H1 (cell line): Measurements from ENCODE around the gene RORB. TPM values are rescaled to one million over a fixed set of nuclear protein-coding genes. Genes with fewer than 3 reads are reported as not detected.

ENCODE experiments used
- CTCF ChIA-PET: fragments of 300-600 bp; sonication (Branson Sonifier 250); formaldehyde crosslinking; loops from one replicate; lab custom pipeline; 2021; ENCODE audit not compliant: partially characterized antibody; lab: Charles Lee
- POLR2A ChIA-PET: fragments of 300-600 bp; sonication (Branson Sonifier 250); formaldehyde crosslinking; loops from one replicate; lab custom pipeline; 2021; ENCODE audit warnings: inconsistent platforms; ENCODE audit not compliant: partially characterized antibody; lab: Charles Lee
- DNase-seq, 2 experiments: peaks; one replicate each; pipeline versions ENCODE4 v3.0.0 to v3.0.0-alpha.2; 2010 to 2022; ENCODE audit warnings: low spot score in 2 of 2, low read depth in 1 of 2, mixed read lengths in 1 of 2
- FAIRE-seq: peaks from 2 replicates; lab custom pipeline; 2011; peaks lifted over from hg19 to GRCh38; lab: Jason Lieb, UNC
- H2AFZ ChIP-seq: 2 replicates; pipeline ENCODE4 v1.8.1; 2012; ENCODE audit warnings: low read length, inconsistent platforms
- H2AK5ac ChIP-seq: 2 replicates; pipeline ENCODE4 v1.6.1; 2013; ENCODE audit warnings: low read depth, low read length
- H2BK120ac ChIP-seq: replicated peaks from 2 replicates; pipeline ENCODE3; 2013; ENCODE audit warnings: low read depth, low read length, inconsistent platforms
- H2BK12ac ChIP-seq: 2 replicates; pipeline ENCODE4 v1.6.1; 2013; ENCODE audit warnings: low read depth, low read length
- H2BK15ac ChIP-seq: 2 replicates; pipeline ENCODE4 v1.6.1; 2013; ENCODE audit warnings: low read length
- H2BK20ac ChIP-seq: 2 replicates; pipeline ENCODE4 v1.6.1; 2013; ENCODE audit warnings: low read length
- H2BK5ac ChIP-seq: 2 replicates; pipeline ENCODE4 v1.6.1; 2013; ENCODE audit warnings: low read depth, low read length
- H3K14ac ChIP-seq: 2 replicates; pipeline ENCODE4 v1.6.1; 2013; ENCODE audit warnings: inconsistent platforms; ENCODE audit not compliant: insufficient read length
- H3K18ac ChIP-seq: 2 replicates; pipeline ENCODE4 v1.6.1; 2013; ENCODE audit warnings: low read length; ENCODE audit errors: extremely low read depth
- H3K23ac ChIP-seq: 2 replicates; pipeline ENCODE4 v1.6.1; 2013; ENCODE audit warnings: inconsistent platforms; ENCODE audit not compliant: insufficient read length
- H3K23me2 ChIP-seq: 2 replicates; pipeline ENCODE4 v1.6.1; 2013; ENCODE audit warnings: low read depth, low read length
- H3K27ac ChIP-seq: 2 replicates; pipeline ENCODE4 v1.6.1; 2011; ENCODE audit warnings: low read depth, low read length, inconsistent platforms
- H3K27me3 ChIP-seq, 4 experiments: replicated peaks in 1 of 4; 1 replicate in 1 of 4; 2 replicates in 3 of 4; pipeline versions ENCODE4 v1.6.1 to v1.8.1; 2011 to 2013; ENCODE audit warnings: low read length in 3 of 4, mild to moderate bottlenecking in 3 of 4, inconsistent platforms in 2 of 4, mixed read lengths in 2 of 4, moderate library complexity in 1 of 4; ENCODE audit not compliant: control insufficient read depth in 3 of 4, insufficient read depth in 3 of 4; ENCODE audit errors: extremely low read depth in 1 of 4
- H3K36me3 ChIP-seq, 4 experiments: 2 replicates each; pipeline versions ENCODE4 v1.6.1 to v1.8.1; 2011 to 2013; ENCODE audit warnings: mild to moderate bottlenecking in 4 of 4, low read length in 3 of 4, moderate library complexity in 2 of 4, control low read depth in 1 of 4, inconsistent platforms in 1 of 4; ENCODE audit not compliant: insufficient read depth in 4 of 4, control insufficient read depth in 2 of 4
- H3K4ac ChIP-seq: replicated peaks from 2 replicates; pipeline ENCODE3; 2013; ENCODE audit warnings: low read length, low read depth, mixed read lengths, inconsistent platforms; ENCODE audit not compliant: insufficient read length
- H3K4me1 ChIP-seq, 4 experiments: replicated peaks in 1 of 4; 1 replicate in 1 of 4; 2 replicates in 3 of 4; pipeline versions ENCODE4 v1.6.1 to v1.8.1; 2011 to 2013; ENCODE audit warnings: low read length in 3 of 4, inconsistent platforms in 2 of 4, mixed read lengths in 1 of 4; ENCODE audit not compliant: insufficient read depth in 4 of 4, control insufficient read depth in 3 of 4
- H3K4me2 ChIP-seq, 2 experiments: 2 replicates each; pipeline versions ENCODE4 v1.6.1 to v1.8.1; 2011 to 2013; ENCODE audit warnings: low read depth in 2 of 2, low read length in 2 of 2, control low read depth in 1 of 2, inconsistent platforms in 1 of 2, mild to moderate bottlenecking in 1 of 2; ENCODE audit not compliant: insufficient read depth in 1 of 2
- H3K4me3 ChIP-seq, 4 experiments: fragments of 200-600, 300-600 bp in 1 of 4; sonication (generic), shearing (Covaris generic), sonication (Bioruptor Twin) in 1 of 4; 2 replicates each; pipeline versions ENCODE4 v1.5.1 to v1.8.1; 2011 to 2016; ENCODE audit warnings: low read length in 4 of 4, low read depth in 3 of 4, control low read depth in 2 of 4, inconsistent platforms in 2 of 4, mild to moderate bottlenecking in 2 of 4, mixed read lengths in 1 of 4, moderate library complexity in 1 of 4; ENCODE audit not compliant: insufficient read depth in 2 of 4; ENCODE audit errors: extremely low read depth in 1 of 4
- H3K56ac ChIP-seq: replicated peaks from 2 replicates; pipeline ENCODE3; 2013; ENCODE audit warnings: low read depth, mild to moderate bottlenecking, mixed read lengths, low read length, inconsistent platforms; ENCODE audit not compliant: insufficient read length
- H3K79me1 ChIP-seq: 2 replicates; pipeline ENCODE4 v1.6.1; 2013; ENCODE audit warnings: low read depth, low read length, control low read depth
- H3K79me2 ChIP-seq, 2 experiments: 2 replicates each; pipeline versions ENCODE4 v1.6.1 to v1.8.1; 2012 to 2013; ENCODE audit warnings: low read length in 2 of 2, mild to moderate bottlenecking in 2 of 2, inconsistent platforms in 1 of 2; ENCODE audit not compliant: insufficient read depth in 2 of 2, control insufficient read depth in 1 of 2
- H3K9ac ChIP-seq, 4 experiments: replicated peaks in 1 of 4; 1 replicate in 1 of 4; 2 replicates in 3 of 4; pipeline versions ENCODE4 v1.6.1 to v1.8.1; 2011 to 2013; ENCODE audit warnings: low read depth in 3 of 4, low read length in 3 of 4, control low read depth in 2 of 4, mild to moderate bottlenecking in 2 of 4, moderate library complexity in 2 of 4, inconsistent platforms in 1 of 4; ENCODE audit errors: extremely low read depth in 1 of 4
- H3K9me3 ChIP-seq, 2 experiments: 2 replicates each; pipeline versions ENCODE4 v1.6.1 to v1.8.1; 2012 to 2013; ENCODE audit warnings: mild to moderate bottlenecking in 2 of 2, moderate library complexity in 2 of 2, control low read depth in 1 of 2, inconsistent platforms in 1 of 2, low read depth in 1 of 2, low read length in 1 of 2, mixed read lengths in 1 of 2; ENCODE audit not compliant: insufficient read depth in 2 of 2
- H4K20me1 ChIP-seq, 2 experiments: replicated peaks in 1 of 2; 2 replicates each; pipeline versions ENCODE3 to v1.8.1; 2011 to 2013; ENCODE audit warnings: inconsistent platforms in 2 of 2, low read length in 2 of 2, mild to moderate bottlenecking in 1 of 2; ENCODE audit not compliant: insufficient read depth in 2 of 2, control insufficient read depth in 1 of 2
- H4K5ac ChIP-seq: 2 replicates; pipeline ENCODE4 v1.6.1; 2013; ENCODE audit warnings: low read length, low read depth, mixed read lengths, inconsistent platforms; ENCODE audit not compliant: insufficient read length
- H4K8ac ChIP-seq: 2 replicates; pipeline ENCODE4 v1.8.0; 2013; ENCODE audit warnings: mild to moderate bottlenecking, moderate library complexity, low read length, inconsistent platforms; ENCODE audit not compliant: insufficient read depth; ENCODE audit errors: extremely low read depth
- H4K91ac ChIP-seq: replicated peaks from 2 replicates; pipeline ENCODE3; 2013; ENCODE audit warnings: low read length, mixed read lengths, inconsistent platforms; ENCODE audit not compliant: insufficient read length
- ASH2L ChIP-seq: fragments of 200-600, 300-600 bp; sonication (generic); IDR thresholded peaks from one replicate; pipeline ENCODE4 v1.7.1; 2017; ENCODE audit warnings: low read length
- BRCA1 ChIP-seq: IDR thresholded peaks from 2 replicates; pipeline ENCODE4 v1.6.1; 2012; ENCODE audit warnings: low read depth, low read length, improper control_type of control experiment
- CBX8 ChIP-seq: fragments of 300-800, 300-1000 bp; sonication (generic); IDR thresholded peaks from 2 replicates; pipeline ENCODE4 v1.7.1; 2016; ENCODE audit warnings: low read depth, low read length, borderline replicate concordance
- CEBPB ChIP-seq: IDR thresholded peaks from 2 replicates; pipeline ENCODE4 v1.6.1; 2012; ENCODE audit warnings: low read depth, low read length
- CTBP2 ChIP-seq: IDR thresholded peaks from 2 replicates; pipeline ENCODE4 v1.7.0; 2011; ENCODE audit warnings: borderline replicate concordance, mild to moderate bottlenecking, moderate library complexity, mixed read lengths, low read length; ENCODE audit not compliant: insufficient read depth, insufficient read length
- KDM5A ChIP-seq: fragments of 200-600 bp; IDR thresholded peaks from 2 replicates; pipeline ENCODE4 v1.7.1; 2012; ENCODE audit warnings: mild to moderate bottlenecking, low read length, inconsistent platforms, mixed read lengths
- MAX ChIP-seq: IDR thresholded peaks from 2 replicates; pipeline ENCODE4 v1.6.1; 2012; ENCODE audit warnings: inconsistent platforms
- SP4 ChIP-seq: IDR thresholded peaks from 2 replicates; pipeline ENCODE4 v1.6.1; 2012; ENCODE audit warnings: low read length, inconsistent platforms
- SUZ12 ChIP-seq: fragments of 200-600 bp; sonication (generic); IDR thresholded peaks from 2 replicates; pipeline ENCODE4 v1.6.1; 2012; ENCODE audit warnings: mild to moderate bottlenecking, inconsistent platforms, low read length, moderate library complexity, mixed read lengths
- TAF1 ChIP-seq: IDR thresholded peaks from 2 replicates; pipeline ENCODE4 v1.6.1; 2011; ENCODE audit warnings: mild to moderate bottlenecking, low read depth, low read length
- ZNF274 ChIP-seq: IDR thresholded peaks from 2 replicates; pipeline ENCODE4 v1.7.0; 2012; ENCODE audit warnings: low read length, borderline replicate concordance; ENCODE audit errors: extremely low read depth
- WGBS, 2 experiments: shearing (Covaris generic) in 1 of 2; methylation state at CpG; one replicate each; pipeline versions ENCODE4 v1.1.6 to v1.1.7; 2013 to 2015; ENCODE audit warnings: low lambda C conversion rate in 2 of 2, mixed read lengths in 2 of 2, inconsistent platforms in 1 of 2, low coverage in 1 of 2, missing lambda C conversion rate in 1 of 2; ENCODE audit not compliant: insufficient replicate concordance in 2 of 2, insufficient coverage in 1 of 2, insufficient read length in 1 of 2; ENCODE audit errors: extremely low coverage in 1 of 2, missing lambda C conversion rate in 1 of 2; 5-methylcytosine and 5-hydroxymethylcytosine counted together
- polyA plus RNA-seq, 7 experiments: library from polyadenylated mRNA; depleted of rRNA in 3 of 7; stranded (reverse) in 5 of 7; unstranded in 2 of 7; fragments of >200 nt in 5 of 7; fragments of 200-250 nt in 2 of 7; gene quantifications; 1 replicate in 5 of 7; 2 replicates in 1 of 7; 4 replicates in 1 of 7; pipeline versions ENCODE4 v1.2.1 to v1.2.3, GENCODE V29; 2011 to 2013; ENCODE audit warnings: missing spikeins in 2 of 7, mixed read lengths in 2 of 7
- total RNA-seq: library from RNA; stranded (reverse); fragmentation: NEBNext Ultra II Directional; extraction: Animal tissue kit (Norgen Biotek cat#: 25700); gene quantifications from 2 replicates; pipeline ENCODE4 v1.2.1, GENCODE V29; 2021

RORB gene
- total and polyA plus RNA-seq, 2 of the 8 experiments (the other 6 are each of a cell fraction or from before 2014, with no cell fraction given): 2.3 to 7.1 TPM

GRCh38 chr9:74512416-74512815 is 15.3 kb downstream of the RORB start:
- H3K4me3 ChIP-seq: no peak overlapping the region
- H3K36me3 ChIP-seq: no peaks in the 10 kb centered on the region
- no peaks in the 10 kb centered on the region for H4K20me1 ChIP-seq
- no peaks in the 10 kb centered on the region for H3K23me2 ChIP-seq
- no peak overlapping the region for H2BK20ac ChIP-seq
- H2BK15ac ChIP-seq: no peak overlapping the region
- H3K9ac ChIP-seq: no peak overlapping the region
- H4K91ac ChIP-seq: no peak overlapping the region
- H3K14ac ChIP-seq: no peak overlapping the region
- H4K5ac ChIP-seq: no peak overlapping the region
- H3K23ac ChIP-seq: no peak overlapping the region
- ChIA-PET CTCF (no interaction called here), POLR2A (no interaction called here)
- no peaks in the 10 kb centered on the region for H3K79me1 ChIP-seq
- H2AK5ac ChIP-seq: no peak overlapping the region
- H3K4me1 ChIP-seq: no peaks in the 10 kb centered on the region
- H3K27ac ChIP-seq: no peak overlapping the region
- no peak overlapping the region for H3K4me2 ChIP-seq
- H2BK12ac ChIP-seq: no peak overlapping the region
- no peak overlapping the region for H3K4ac ChIP-seq
- FAIRE-seq: no peak
- no peak overlapping the region for H3K56ac ChIP-seq
- H2AFZ ChIP-seq: no peak overlapping the region
- H4K8ac ChIP-seq: no peak overlapping the region
- WGBS, 2 experiments: 88% methylated on average over 1 of the region's 1 CpG; no CpG with 5 or more reads in 1 of the 2 experiments
- no peaks in the 10 kb centered on the region for H3K27me3 ChIP-seq
- no peak overlapping the region for H3K18ac ChIP-seq
- DNase-seq: no peak
- no peak overlapping the region for H2BK120ac ChIP-seq
- no peaks in the 10 kb centered on the region for H3K79me2 ChIP-seq
- no peak overlapping the region for H2BK5ac ChIP-seq
- TF ChIP-seq ZNF274 (no peak), ASH2L (no peak), CBX8 (no peak), CEBPB (no peak), MAX (no peak), CTBP2 (no peak), TAF1 (no peak), SUZ12 (no peak), BRCA1 (no peak), KDM5A (no peak), SP4 (no peak)
- H3K9me3 ChIP-seq: no peaks in the 10 kb centered on the region
